GM06990 (cell line): ENCODE data around the gene MAP4K2.

Source experiments
- DNase-seq: peaks from one replicate; pipeline ENCODE4 v3.0.0-alpha.2; 2011; ENCODE audit not compliant: insufficient read length; ENCODE audit errors: extremely low read depth
- H3K27me3 ChIP-seq: replicated peaks from 2 replicates; pipeline ENCODE4 v1.6.0; 2011; ENCODE audit warnings: low read length; ENCODE audit not compliant: control insufficient read depth, insufficient read depth
- H3K36me3 ChIP-seq: 2 replicates; pipeline ENCODE4 v1.5.1; 2011; ENCODE audit warnings: low read length; ENCODE audit not compliant: control insufficient read depth, insufficient read depth
- H3K4me3 ChIP-seq: replicated peaks from 2 replicates; pipeline ENCODE4 v1.5.1; 2011; ENCODE audit warnings: low read depth, mild to moderate bottlenecking, control low read depth, low read length
- CTCF ChIP-seq: IDR thresholded peaks from 2 replicates; pipeline ENCODE4 v1.5.1; 2011; ENCODE audit warnings: low read length, control low read depth, mild to moderate bottlenecking, inconsistent platforms; ENCODE audit not compliant: insufficient read depth, poor library complexity, severe bottlenecking

MAP4K2 gene

GRCh38 chr11:64834723-64835615 lies 32.0 kb upstream of the MAP4K2 start:
- H3K36me3 ChIP-seq: no peaks in the 10 kb centered on the region
- no peaks in the 10 kb centered on the region; the same call in 1 of the 2 replicates for H3K27me3 ChIP-seq
- no peak overlapping the region for H3K4me3 ChIP-seq
- no peak for DNase-seq
- TF ChIP-seq CTCF: no peak

GRCh38 chr11:64834031-64834722 lies 31.2 kb upstream of the MAP4K2 start:
- no peak for TF ChIP-seq CTCF
- no peak for DNase-seq
- no peaks in the 10 kb centered on the region for H3K36me3 ChIP-seq

DNA sequence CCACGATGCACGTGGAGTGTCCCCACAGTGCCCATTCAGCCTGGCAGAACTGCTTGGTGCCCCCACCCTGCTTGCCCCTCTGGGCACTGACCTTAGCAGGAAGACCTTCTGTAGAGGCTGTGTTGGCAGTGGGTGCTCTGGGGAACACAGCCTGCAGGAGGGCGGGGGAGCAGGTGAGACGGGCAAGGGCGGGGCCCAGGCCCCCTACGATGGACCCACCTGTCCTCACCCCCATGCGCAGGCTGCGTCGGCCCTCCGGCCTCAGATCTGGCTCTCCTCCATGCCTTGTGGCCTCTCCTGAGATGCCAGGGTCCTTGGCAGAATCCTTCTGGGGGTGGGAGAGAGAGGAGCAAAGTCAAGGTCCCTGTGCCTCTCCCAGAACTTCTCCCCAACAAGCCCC lies 30.5 kb upstream of the MAP4K2 start:
- Histone ChIP-seq H3K36me3 (no peaks in the 10 kb centered on the region), H3K4me3 (no peak overlapping the region), H3K27me3 (no peaks in the 10 kb centered on the region; the same call in 1 of the 2 replicates)
- DNase-seq: no peak
- TF ChIP-seq CTCF: no peak

More at GRCh38 chr11:64834031-64834722, 31.2 kb upstream of the MAP4K2 start:
- H3K27me3 ChIP-seq: no peaks in the 10 kb centered on the region; the same call in 1 of the 2 replicates
- no peak overlapping the region for H3K4me3 ChIP-seq

- H3K36me3 ChIP-seq: no peaks in the 10 kb centered on the region
- no peak for TF ChIP-seq CTCF
- no peaks in the 10 kb centered on the region; the same call in 1 of the 2 replicates for H3K27me3 ChIP-seq
- no peak overlapping the region for H3K4me3 ChIP-seq
- no peak for DNase-seq
Observed at GRCh38 chr11:64833198-64833502, 30.1 kb upstream of the MAP4K2 start.

DNA sequence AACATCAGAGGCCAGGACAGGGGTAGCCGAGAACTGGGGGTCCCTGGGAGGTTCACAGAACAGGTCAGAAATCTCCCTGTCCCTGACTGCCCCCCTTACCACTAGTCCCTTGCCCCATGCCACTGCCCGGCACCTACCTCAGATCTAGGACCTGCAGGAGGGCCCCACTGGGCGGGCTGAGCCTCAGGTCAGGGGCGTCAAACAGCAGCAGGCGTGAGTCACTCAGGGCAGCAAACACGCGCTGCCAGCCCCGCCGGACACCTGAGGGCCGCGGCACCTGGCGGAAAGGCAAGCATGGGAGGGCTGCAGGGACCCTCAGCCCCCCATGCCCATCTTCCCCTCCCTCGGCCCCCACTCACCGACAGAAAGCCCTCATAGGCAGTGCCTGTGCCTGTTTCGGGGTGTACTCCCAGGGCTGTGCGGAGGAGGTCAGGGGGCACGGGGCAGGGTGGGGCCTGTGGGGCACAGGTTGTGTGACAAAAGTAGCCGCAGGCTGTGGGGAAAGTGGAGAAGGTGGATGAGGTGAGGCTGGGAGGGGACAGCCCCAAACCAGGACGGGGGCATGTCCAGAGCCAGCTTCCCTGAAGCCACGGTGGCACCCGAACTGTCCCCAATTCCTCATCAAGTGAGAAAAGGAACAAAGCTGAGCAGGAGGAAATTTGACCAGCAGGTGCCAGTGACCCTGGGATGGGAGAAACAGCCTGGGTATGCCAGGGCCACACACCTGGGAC lies 29.6 kb upstream of the MAP4K2 start:
- Histone ChIP-seq H3K27me3 (no peaks in the 10 kb centered on the region; the same call in 1 of the 2 replicates), H3K36me3 (no peaks in the 10 kb centered on the region), H3K4me3 (no peak overlapping the region)
- DNase-seq: no peak
- TF ChIP-seq CTCF: no peak
